ENCODE measurements around the gene PSORS1C2.

GRCh38 chr6:31144970-31145340, 6.1 kb upstream of the PSORS1C2 start:
- TF ChIP-seq POLR2AphosphoS5 (IDR thresholded peaks at IDR 0.05) (no peak), CTCF (IDR thresholded peaks at IDR 0.05) (no peak)

Measured in suprapubic skin (tissue), 3 donors.